ENCODE results near the gene SPAG5.

DNA sequence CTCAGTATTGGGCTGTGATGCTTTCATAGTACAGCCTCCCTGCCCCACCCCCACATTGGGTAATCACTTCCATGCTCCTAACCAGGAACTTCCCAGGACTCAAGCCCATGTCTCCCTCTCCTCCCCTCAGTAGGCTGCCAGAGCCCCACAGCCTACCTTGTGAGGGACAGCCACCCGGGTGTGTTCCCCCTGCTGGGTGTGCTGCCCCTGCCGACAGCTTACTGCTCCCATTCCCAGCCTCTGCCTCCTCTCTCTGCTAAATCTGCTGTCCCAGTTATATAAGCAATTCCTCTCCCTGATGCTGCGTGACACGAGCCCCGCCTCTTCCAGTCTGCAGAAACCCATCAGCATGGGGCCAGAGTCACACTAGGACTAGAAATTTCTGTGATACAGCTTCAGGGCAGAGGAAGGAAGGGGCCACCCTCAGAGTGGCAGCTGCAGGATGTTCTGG, 15.1 kb upstream of the SPAG5 start, which contains the start of gene RSKR:
- TF ChIP-seq EP300 (IDR thresholded peaks at IDR 0.05) (no peak), POLR2A (IDR thresholded peaks at IDR 0.05) (no peak)
- TF ChIP-seq, protein P1, sequence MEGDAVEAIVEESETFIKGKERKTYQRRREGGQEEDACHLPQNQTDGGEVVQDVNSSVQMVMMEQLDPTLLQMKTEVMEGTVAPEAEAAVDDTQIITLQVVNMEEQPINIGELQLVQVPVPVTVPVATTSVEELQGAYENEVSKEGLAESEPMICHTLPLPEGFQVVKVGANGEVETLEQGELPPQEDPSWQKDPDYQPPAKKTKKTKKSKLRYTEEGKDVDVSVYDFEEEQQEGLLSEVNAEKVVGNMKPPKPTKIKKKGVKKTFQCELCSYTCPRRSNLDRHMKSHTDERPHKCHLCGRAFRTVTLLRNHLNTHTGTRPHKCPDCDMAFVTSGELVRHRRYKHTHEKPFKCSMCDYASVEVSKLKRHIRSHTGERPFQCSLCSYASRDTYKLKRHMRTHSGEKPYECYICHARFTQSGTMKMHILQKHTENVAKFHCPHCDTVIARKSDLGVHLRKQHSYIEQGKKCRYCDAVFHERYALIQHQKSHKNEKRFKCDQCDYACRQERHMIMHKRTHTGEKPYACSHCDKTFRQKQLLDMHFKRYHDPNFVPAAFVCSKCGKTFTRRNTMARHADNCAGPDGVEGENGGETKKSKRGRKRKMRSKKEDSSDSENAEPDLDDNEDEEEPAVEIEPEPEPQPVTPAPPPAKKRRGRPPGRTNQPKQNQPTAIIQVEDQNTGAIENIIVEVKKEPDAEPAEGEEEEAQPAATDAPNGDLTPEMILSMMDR (IDR thresholded peaks at IDR 0.05) = no peak
